HepG2 (cell line): Measurements from ENCODE around the gene CALM1. TPM values are rescaled to one million over a fixed set of nuclear protein-coding genes. Genes with fewer than 3 reads are reported as not detected.

ENCODE experiments used
- ARNT ChIP-seq: fragments of 450-650 bp; IDR thresholded peaks from 2 replicates; pipeline ENCODE4 v1.6.1; 2017
- BRCA1 ChIP-seq: sonication (generic); formaldehyde crosslinking; IDR thresholded peaks from 2 replicates; pipeline ENCODE4 v1.4.0; 2020; ENCODE audit warnings: missing genetic modification reagents
- ELF4 ChIP-seq: sonication (generic); formaldehyde crosslinking; IDR thresholded peaks from 2 replicates; pipeline ENCODE4 v1.5.0; 2020; ENCODE audit warnings: missing genetic modification reagents, mild to moderate bottlenecking, moderate library complexity, borderline replicate concordance
- MAZ ChIP-seq, 2 experiments: sonication (generic) in 1 of 2; formaldehyde crosslinking in 1 of 2; IDR thresholded peaks; 2 replicates each; pipeline versions ENCODE4 v1.5.0 to v1.6.1; 2012 to 2020; ENCODE audit warnings: low read depth in 2 of 2, mild to moderate bottlenecking in 2 of 2, borderline replicate concordance in 1 of 2, improper control_type of control experiment in 1 of 2, low read length in 1 of 2, missing genetic modification reagents in 1 of 2, moderate library complexity in 1 of 2
- MTERF4 ChIP-seq: sonication (generic); formaldehyde crosslinking; IDR thresholded peaks from 2 replicates; pipeline ENCODE4 v1.8.0; 2023; ENCODE audit warnings: mild to moderate bottlenecking, missing genetic modification reagents
- NR1H2 ChIP-seq: sonication (generic); formaldehyde crosslinking; IDR thresholded peaks from 2 replicates; pipeline ENCODE4 v1.8.1; 2022; ENCODE audit warnings: low read depth, missing genetic modification reagents, borderline replicate concordance
- PRPF4 ChIP-seq: fragments of 200-400 bp; formaldehyde crosslinking; IDR thresholded peaks from 2 replicates; pipeline ENCODE4 v1.6.1; 2016; ENCODE audit warnings: low read length, low read depth; ENCODE audit not compliant: poor library complexity, severe bottlenecking
- SKI ChIP-seq: fragments of 450-650 bp; IDR thresholded peaks from one replicate; pipeline ENCODE4 v1.6.1; 2018; ENCODE audit warnings: mild to moderate bottlenecking; ENCODE audit not compliant: partially characterized antibody
- SMAD9 ChIP-seq: sonication (generic); formaldehyde crosslinking; IDR thresholded peaks from 2 replicates; pipeline ENCODE4 v1.5.1; 2020; ENCODE audit warnings: mild to moderate bottlenecking, missing genetic modification reagents
- SNAPC2 ChIP-seq: sonication (generic); formaldehyde crosslinking; IDR thresholded peaks from 2 replicates; pipeline ENCODE4 v1.8.1; 2022; ENCODE audit warnings: mild to moderate bottlenecking, missing genetic modification reagents
- SRSF9 ChIP-seq: fragments of 200-400 bp; formaldehyde crosslinking; IDR thresholded peaks from 2 replicates; pipeline ENCODE4 v1.6.1; 2018; ENCODE audit warnings: borderline replicate concordance, mild to moderate bottlenecking, low read depth, low read length; ENCODE audit not compliant: insufficient read depth, poor library complexity, severe bottlenecking
- ZBTB37 ChIP-seq: sonication (generic); formaldehyde crosslinking; IDR thresholded peaks from 2 replicates; pipeline ENCODE4 v1.4.0; 2020; ENCODE audit warnings: mild to moderate bottlenecking, missing genetic modification reagents
- ZNF142 ChIP-seq: sonication (generic); formaldehyde crosslinking; IDR thresholded peaks from 2 replicates; pipeline ENCODE4 v1.4.0; 2020; ENCODE audit warnings: missing genetic modification reagents
- ZNF281 ChIP-seq: sonication (generic); formaldehyde crosslinking; IDR thresholded peaks from 2 replicates; pipeline ENCODE4 v1.4.0; 2020; ENCODE audit warnings: missing genetic modification reagents, borderline replicate concordance
- ZNF773 ChIP-seq: sonication (generic); formaldehyde crosslinking; IDR thresholded peaks from 2 replicates; pipeline ENCODE4 v1.4.0; 2020; ENCODE audit warnings: missing genetic modification reagents, borderline replicate concordance
- polyA plus RNA-seq, 8 experiments: library from polyadenylated mRNA; depleted of rRNA in 3 of 8; stranded (reverse) in 7 of 8; unstranded in 1 of 8; fragments of >200 nt; fragmentation: Illumina TruSeq in 4 of 8; extraction: Trizol in 4 of 8; gene quantifications; 2 replicates each; pipeline versions ENCODE4 v1.2.1 to v1.2.3, GENCODE V29; 2011 to 2016; ENCODE audit warnings: low read depth in 4 of 8, missing spikeins in 1 of 8, mixed read lengths in 1 of 8; ENCODE audit not compliant: insufficient read depth in 1 of 8
- total RNA-seq, 5 experiments: library from RNA; depleted of rRNA; stranded (reverse); fragments of >200 nt; fragmentation: Illumina TruSeq; extraction: Trizol; gene quantifications; 2 replicates each; pipeline ENCODE4 v1.2.3, GENCODE V29; 2016; ENCODE audit warnings: low read depth in 1 of 5

Gene CALM1
- total and polyA plus RNA-seq, 2 of the 13 experiments (the other 11 are each of a cell fraction or from before 2014, with no cell fraction given): 110 to 238 TPM

GRCh38 chr14:90396341-90397339 is at the start of gene CALM1 (continued):
- TF ChIP-seq NR1H2 (CRISPR knock-in tag) (no peak), SKI (peak; percentile 97), PRPF4 (no peak), SMAD9 (CRISPR knock-in tag) (0 out of 2 replicates have a peak, but pooled peaks have one; percentile 38), ZBTB37 (CRISPR knock-in tag) (no peak), MAZ (IDR thresholded peaks at IDR 0.05; ENCODE audit: borderline replicate concordance, low read depth, low read length) (peak; percentile 75), MAZ (CRISPR knock-in tag; IDR thresholded peaks at IDR 0.05; ENCODE audit: low read depth) (peak; percentile 98), ZNF281 (peak; percentile 35; the same call in 1 of the 2 replicates), SRSF9 (no peak), ZNF142 (peak; percentile 94), ELF4 (CRISPR knock-in tag) (no peak), MTERF4 (CRISPR knock-in tag) (peak; percentile 91; the same call in 1 of the 2 replicates), BRCA1 (CRISPR knock-in tag) (peak; percentile 92), ARNT (no peak), ZNF773 (peak; percentile 92; the same call in 1 of the 2 replicates), SNAPC2 (CRISPR knock-in tag) (no peak)
